ENCODE data around the gene PCYT1A. TPM values are rescaled to one million over a fixed set of nuclear protein-coding genes. Genes with fewer than 3 reads are reported as not detected.

PCYT1A gene
- total and polyA plus RNA-seq, 2 donors (not counting 3 experiments of a cell fraction or from before 2014, with no cell fraction given), result 50.3 to 65.5 TPM

DNA sequence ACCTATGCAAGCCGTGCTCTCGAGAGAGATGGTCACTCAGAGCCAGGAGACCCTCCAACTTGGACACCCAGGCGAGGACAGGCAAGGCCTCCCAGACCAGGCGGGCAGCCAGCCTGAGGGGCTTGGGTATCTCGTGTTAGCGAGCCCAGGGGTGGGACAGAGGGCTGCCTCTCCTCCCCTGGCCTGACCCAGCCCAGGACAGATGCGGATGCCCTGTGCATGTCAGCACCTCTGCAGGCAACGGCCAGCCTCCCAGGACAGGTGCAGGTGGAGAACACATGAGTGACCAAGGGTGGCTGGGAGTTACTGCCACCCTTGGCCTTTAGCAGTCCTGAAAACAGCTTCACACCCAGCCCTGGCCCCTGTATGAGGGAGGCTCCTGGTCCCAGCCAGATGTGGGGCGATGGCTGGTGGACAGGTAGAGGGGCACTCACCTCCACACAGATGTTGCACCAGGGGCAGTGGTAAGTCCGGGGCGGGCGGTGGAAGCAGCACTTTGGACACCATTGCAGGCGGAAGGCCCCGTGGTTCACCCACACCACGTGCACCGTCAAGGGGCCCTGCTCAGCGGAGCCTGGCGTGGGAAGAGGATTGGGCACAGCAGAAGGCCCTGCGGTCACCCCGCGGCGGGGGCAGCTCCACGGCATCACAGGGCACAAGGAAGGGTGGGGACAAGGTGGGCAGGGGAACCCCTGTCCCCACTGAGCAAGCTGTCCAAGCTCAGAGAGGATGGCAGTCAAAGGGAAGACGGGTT is 78.4 kb downstream of the PCYT1A start:
- no TSS peak for BruUV-seq (replicated peaks)
- Histone ChIP-seq H3K9me3 (replicated peaks; ENCODE audit: control insufficient read depth, insufficient read depth, low read length) (no peaks in the 10 kb centered on the region), H2AFZ (ENCODE audit: low read depth, low read length) (no peak overlapping the region), H3K4me2 (ENCODE audit: insufficient read depth, low read length) (no peak overlapping the region), H3K27ac (ENCODE audit: insufficient read depth, low read depth, low read length) (no peak overlapping the region), H4K20me1 (replicated peaks; ENCODE audit: control insufficient read depth, extremely low read depth, insufficient read depth, low read length) (no peaks in the 10 kb centered on the region), H3K36me3 (ENCODE audit: control insufficient read depth in 2 of 2, extremely low read depth in 1 of 2, insufficient read depth in 2 of 2, low read length in 2 of 2) (no peaks in the 10 kb centered on the region), H3K9ac (replicated peaks; ENCODE audit: extremely low read depth, insufficient read depth, low read length) (no peak overlapping the region), H3K27me3 (ENCODE audit: control insufficient read depth in 2 of 2, insufficient read depth in 2 of 2, low read length in 2 of 2) (peaks cover 0 to 2% of the 10 kb centered on the region in 2 experiments), H3K79me2 (ENCODE audit: control insufficient read depth, insufficient read depth, low read length) (no peaks in the 10 kb centered on the region), H3K4me3 (replicated peaks in 1 of 3; ENCODE audit: insufficient read depth in 1 of 3, low read depth in 1 of 3, low read length in 3 of 3) (no peak overlapping the region), H3K4me1 (ENCODE audit: control insufficient read depth, extremely low read depth, insufficient read depth, low read length) (no peaks in the 10 kb centered on the region), H3K9me1 (replicated peaks; ENCODE audit: control insufficient read depth, extremely low read depth, insufficient read depth, low read length) (no peaks in the 10 kb centered on the region)
- no peak for TF ChIP-seq POLR2A (IDR thresholded peaks at IDR 0.05; ENCODE audit: low read depth, low read length)
- TF ChIP-seq, protein P1, sequence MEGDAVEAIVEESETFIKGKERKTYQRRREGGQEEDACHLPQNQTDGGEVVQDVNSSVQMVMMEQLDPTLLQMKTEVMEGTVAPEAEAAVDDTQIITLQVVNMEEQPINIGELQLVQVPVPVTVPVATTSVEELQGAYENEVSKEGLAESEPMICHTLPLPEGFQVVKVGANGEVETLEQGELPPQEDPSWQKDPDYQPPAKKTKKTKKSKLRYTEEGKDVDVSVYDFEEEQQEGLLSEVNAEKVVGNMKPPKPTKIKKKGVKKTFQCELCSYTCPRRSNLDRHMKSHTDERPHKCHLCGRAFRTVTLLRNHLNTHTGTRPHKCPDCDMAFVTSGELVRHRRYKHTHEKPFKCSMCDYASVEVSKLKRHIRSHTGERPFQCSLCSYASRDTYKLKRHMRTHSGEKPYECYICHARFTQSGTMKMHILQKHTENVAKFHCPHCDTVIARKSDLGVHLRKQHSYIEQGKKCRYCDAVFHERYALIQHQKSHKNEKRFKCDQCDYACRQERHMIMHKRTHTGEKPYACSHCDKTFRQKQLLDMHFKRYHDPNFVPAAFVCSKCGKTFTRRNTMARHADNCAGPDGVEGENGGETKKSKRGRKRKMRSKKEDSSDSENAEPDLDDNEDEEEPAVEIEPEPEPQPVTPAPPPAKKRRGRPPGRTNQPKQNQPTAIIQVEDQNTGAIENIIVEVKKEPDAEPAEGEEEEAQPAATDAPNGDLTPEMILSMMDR (IDR thresholded peaks at IDR 0.05; ENCODE audit: extremely low read depth in 1 of 2, insufficient read depth in 1 of 2, low read depth in 1 of 2, low read length in 2 of 2), result no peak
- no peak for TF ChIP-seq GATA2 (IDR thresholded peaks at IDR 0.05; ENCODE audit: insufficient read depth, insufficient read length, low read depth, low read length)
- no peak for TF ChIP-seq FOS (IDR thresholded peaks at IDR 0.05; ENCODE audit: borderline replicate concordance, insufficient read depth, low read length)
- no peak for TF ChIP-seq JUN (IDR thresholded peaks at IDR 0.05; ENCODE audit: borderline replicate concordance, insufficient read depth, insufficient read length, low read depth)
- TF ChIP-seq, protein P2, sequence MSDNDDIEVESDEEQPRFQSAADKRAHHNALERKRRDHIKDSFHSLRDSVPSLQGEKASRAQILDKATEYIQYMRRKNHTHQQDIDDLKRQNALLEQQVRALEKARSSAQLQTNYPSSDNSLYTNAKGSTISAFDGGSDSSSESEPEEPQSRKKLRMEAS (IDR thresholded peaks at IDR 0.05; ENCODE audit: insufficient read depth, insufficient read length), result no peak
- no peak for TF ChIP-seq POLR2AphosphoS5 (IDR thresholded peaks at IDR 0.05; ENCODE audit: insufficient read depth, low read depth, low read length)
- TF ChIP-seq EZH2 (IDR thresholded peaks at IDR 0.05; ENCODE audit: borderline replicate concordance, low read depth, low read length, severe bottlenecking), result no peak
- no peak for TF ChIP-seq MYC (IDR thresholded peaks at IDR 0.05; ENCODE audit: low read depth, low read length)
- DNase-seq (ENCODE audit: low read depth, low spot score), result no peak
- dilution Hi-C loops (cut with MboI; ENCODE audit: extremely low pct_ligation_motif_present, low sequenced_read_pairs), result no loop called here
- ChIA-PET POLR2A (no interaction called here), CTCF (interaction anchor here (0.7 kb wide), 1 partner anchor 134 kb away, joined by 4 read pairs; no protein-coding TSS in a partner anchor)
- FAIRE-seq, result no peak
- intact Hi-C loops (cut with micrococcal nuclease), result no loop called here
